ENCODE measurements around the gene TMED4. TPM values are rescaled to one million over a fixed set of nuclear protein-coding genes. Genes with fewer than 3 reads are reported as not detected.

TMED4 gene
- total and polyA plus RNA-seq, 2 experiments from 2014 or later, result 43.5 to 98.5 TPM

DNA sequence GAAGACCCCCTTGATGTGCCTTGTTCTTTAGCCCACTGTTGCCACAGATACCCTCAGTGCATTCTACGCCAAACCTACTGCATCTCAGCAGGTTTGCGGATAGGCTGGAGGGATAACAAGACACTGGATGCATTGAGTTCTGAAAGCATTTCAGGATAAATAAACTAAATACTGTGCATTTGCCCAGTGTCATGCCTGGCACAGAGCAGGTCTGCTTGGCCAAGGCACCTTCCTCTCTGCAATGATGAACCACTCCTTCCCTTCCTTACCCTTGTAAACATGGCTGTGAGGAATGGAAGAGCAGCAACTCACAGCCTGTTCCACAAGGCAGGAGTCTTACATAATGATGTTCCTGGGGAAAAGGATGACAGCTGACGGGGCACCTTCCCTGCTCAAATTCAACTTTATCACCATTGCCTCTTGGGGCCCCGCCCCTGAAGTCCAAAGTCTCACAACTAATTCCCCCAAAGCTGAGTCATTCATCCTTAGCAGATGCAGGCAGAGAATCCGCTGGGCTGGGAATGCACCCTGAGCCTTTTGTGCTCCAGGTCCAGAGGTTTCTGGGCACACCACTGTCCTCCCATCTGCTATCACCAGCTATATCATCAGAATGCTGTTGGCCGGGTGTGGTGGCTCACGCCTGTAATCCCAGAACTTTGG is 19.9 kb downstream of the TMED4 start:
- H3K9me3 Mint-ChIP-seq, result no peaks in the 10 kb centered on the region; the same call in 2 of the 3 replicates
- Histone ChIP-seq H2AFZ (no peak overlapping the region), H3K79me2 (replicated peaks; ENCODE audit: insufficient read depth) (no peaks in the 10 kb centered on the region), H3F3A (replicated peaks; ENCODE audit: low read depth) (peaks cover 6% of the 10 kb centered on the region; the same call in 1 of the 2 replicates), H3K36me3 (ENCODE audit: insufficient read depth) (peaks cover 10% of the 10 kb centered on the region; the same call in 1 of the 2 replicates), H3K27ac (ENCODE audit: low read depth) (no peak overlapping the region), H3K4me1 (ENCODE audit: insufficient read depth) (no peaks in the 10 kb centered on the region), H3K9me2 (ENCODE audit: insufficient read depth) (no peaks in the 10 kb centered on the region), H3K4me3 (no peak overlapping the region), H3K4me2 (no peak overlapping the region), H4K20me1 (replicated peaks; ENCODE audit: insufficient read depth) (no peaks in the 10 kb centered on the region), H3K27me3 (ENCODE audit: insufficient read depth) (no peaks in the 10 kb centered on the region)
- peaks cover 5% of the 10 kb centered on the region; the same call in 2 of the 3 replicates for H3K4me1 Mint-ChIP-seq
- peaks cover 35% of the 10 kb centered on the region for H3K36me3 Mint-ChIP-seq (ENCODE audit: low read depth)
- TF ChIP-seq, protein P1, sequence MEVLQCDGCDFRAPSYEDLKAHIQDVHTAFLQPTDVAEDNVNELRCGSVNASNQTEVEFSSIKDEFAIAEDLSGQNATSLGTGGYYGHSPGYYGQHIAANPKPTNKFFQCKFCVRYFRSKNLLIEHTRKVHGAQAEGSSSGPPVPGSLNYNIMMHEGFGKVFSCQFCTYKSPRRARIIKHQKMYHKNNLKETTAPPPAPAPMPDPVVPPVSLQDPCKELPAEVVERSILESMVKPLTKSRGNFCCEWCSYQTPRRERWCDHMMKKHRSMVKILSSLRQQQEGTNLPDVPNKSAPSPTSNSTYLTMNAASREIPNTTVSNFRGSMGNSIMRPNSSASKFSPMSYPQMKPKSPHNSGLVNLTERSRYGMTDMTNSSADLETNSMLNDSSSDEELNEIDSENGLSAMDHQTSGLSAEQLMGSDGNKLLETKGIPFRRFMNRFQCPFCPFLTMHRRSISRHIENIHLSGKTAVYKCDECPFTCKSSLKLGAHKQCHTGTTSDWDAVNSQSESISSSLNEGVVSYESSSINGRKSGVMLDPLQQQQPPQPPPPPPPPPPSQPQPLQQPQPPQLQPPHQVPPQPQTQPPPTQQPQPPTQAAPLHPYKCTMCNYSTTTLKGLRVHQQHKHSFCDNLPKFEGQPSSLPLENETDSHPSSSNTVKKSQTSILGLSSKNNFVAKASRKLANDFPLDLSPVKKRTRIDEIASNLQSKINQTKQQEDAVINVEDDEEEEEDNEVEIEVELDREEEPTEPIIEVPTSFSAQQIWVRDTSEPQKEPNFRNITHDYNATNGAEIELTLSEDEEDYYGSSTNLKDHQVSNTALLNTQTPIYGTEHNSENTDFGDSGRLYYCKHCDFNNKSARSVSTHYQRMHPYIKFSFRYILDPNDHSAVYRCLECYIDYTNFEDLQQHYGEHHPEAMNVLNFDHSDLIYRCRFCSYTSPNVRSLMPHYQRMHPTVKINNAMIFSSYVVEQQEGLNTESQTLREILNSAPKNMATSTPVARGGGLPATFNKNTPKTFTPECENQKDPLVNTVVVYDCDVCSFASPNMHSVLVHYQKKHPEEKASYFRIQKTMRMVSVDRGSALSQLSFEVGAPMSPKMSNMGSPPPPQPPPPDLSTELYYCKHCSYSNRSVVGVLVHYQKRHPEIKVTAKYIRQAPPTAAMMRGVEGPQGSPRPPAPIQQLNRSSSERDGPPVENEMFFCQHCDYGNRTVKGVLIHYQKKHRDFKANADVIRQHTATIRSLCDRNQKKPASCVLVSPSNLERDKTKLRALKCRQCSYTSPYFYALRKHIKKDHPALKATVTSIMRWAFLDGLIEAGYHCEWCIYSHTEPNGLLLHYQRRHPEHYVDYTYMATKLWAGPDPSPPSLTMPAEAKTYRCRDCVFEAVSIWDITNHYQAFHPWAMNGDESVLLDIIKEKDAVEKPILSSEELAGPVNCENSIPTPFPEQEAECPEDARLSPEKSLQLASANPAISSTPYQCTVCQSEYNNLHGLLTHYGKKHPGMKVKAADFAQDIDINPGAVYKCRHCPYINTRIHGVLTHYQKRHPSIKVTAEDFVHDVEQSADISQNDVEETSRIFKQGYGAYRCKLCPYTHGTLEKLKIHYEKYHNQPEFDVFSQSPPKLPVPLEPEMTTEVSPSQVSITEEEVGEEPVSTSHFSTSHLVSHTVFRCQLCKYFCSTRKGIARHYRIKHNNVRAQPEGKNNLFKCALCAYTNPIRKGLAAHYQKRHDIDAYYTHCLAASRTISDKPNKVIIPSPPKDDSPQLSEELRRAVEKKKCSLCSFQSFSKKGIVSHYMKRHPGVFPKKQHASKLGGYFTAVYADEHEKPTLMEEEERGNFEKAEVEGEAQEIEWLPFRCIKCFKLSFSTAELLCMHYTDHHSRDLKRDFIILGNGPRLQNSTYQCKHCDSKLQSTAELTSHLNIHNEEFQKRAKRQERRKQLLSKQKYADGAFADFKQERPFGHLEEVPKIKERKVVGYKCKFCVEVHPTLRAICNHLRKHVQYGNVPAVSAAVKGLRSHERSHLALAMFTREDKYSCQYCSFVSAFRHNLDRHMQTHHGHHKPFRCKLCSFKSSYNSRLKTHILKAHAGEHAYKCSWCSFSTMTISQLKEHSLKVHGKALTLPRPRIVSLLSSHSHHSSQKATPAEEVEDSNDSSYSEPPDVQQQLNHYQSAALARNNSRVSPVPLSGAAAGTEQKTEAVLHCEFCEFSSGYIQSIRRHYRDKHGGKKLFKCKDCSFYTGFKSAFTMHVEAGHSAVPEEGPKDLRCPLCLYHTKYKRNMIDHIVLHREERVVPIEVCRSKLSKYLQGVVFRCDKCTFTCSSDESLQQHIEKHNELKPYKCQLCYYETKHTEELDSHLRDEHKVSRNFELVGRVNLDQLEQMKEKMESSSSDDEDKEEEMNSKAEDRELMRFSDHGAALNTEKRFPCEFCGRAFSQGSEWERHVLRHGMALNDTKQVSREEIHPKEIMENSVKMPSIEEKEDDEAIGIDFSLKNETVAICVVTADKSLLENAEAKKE (CRISPR knock-in tag; IDR thresholded peaks at IDR 0.05), result no peak
- TF ChIP-seq POLR2AphosphoS5 (IDR thresholded peaks at IDR 0.05; ENCODE audit: low read depth), result no peak
- peak overlapping the region; percentile 43; the same call in 1 of the 2 replicates for H3K27ac Mint-ChIP-seq
- H3K4me3 Mint-ChIP-seq, result no peak overlapping the region
- peak; percentile 43 for DNase-seq (ENCODE audit: low spot score)
- peak; percentile 13 for ATAC-seq
- peaks cover 15% of the 10 kb centered on the region for H3K27me3 Mint-ChIP-seq (ENCODE audit: insufficient read depth, low read depth, poor library complexity)

DNA sequence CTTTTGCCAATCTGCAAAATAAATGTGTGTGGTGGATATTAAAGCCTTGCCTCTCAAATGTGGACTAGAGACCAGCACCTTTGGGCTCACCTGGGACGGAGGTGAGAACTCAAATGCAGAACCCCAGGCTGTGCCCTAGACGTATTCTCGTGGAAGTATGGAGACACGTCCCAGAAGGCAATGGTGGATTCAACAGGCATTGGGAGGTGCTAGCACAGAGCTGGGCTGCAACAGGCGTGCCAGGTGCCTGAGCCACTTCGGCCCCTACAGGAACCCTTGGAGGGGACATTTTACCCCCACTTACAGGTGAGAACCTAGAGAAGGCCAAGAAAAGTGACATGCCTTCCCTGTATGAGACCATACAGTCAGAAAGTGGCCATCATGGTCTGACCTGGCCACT is 20.6 kb downstream of the TMED4 start:
- H3K4me1 Mint-ChIP-seq, result peaks cover 5% of the 10 kb centered on the region; the same call in 2 of the 3 replicates

More for the DNA sequence above, 20.6 kb downstream of the TMED4 start:
- TF ChIP-seq EZH2 (IDR thresholded peaks at IDR 0.05; ENCODE audit: low read depth, unreplicated experiment) (no peak), NANOG (IDR thresholded peaks at IDR 0.05; ENCODE audit: borderline replicate concordance) (no peak), STAT1 (IDR thresholded peaks at IDR 0.05; ENCODE audit: unreplicated experiment) (no peak)
- TF ChIP-seq, protein P2, sequence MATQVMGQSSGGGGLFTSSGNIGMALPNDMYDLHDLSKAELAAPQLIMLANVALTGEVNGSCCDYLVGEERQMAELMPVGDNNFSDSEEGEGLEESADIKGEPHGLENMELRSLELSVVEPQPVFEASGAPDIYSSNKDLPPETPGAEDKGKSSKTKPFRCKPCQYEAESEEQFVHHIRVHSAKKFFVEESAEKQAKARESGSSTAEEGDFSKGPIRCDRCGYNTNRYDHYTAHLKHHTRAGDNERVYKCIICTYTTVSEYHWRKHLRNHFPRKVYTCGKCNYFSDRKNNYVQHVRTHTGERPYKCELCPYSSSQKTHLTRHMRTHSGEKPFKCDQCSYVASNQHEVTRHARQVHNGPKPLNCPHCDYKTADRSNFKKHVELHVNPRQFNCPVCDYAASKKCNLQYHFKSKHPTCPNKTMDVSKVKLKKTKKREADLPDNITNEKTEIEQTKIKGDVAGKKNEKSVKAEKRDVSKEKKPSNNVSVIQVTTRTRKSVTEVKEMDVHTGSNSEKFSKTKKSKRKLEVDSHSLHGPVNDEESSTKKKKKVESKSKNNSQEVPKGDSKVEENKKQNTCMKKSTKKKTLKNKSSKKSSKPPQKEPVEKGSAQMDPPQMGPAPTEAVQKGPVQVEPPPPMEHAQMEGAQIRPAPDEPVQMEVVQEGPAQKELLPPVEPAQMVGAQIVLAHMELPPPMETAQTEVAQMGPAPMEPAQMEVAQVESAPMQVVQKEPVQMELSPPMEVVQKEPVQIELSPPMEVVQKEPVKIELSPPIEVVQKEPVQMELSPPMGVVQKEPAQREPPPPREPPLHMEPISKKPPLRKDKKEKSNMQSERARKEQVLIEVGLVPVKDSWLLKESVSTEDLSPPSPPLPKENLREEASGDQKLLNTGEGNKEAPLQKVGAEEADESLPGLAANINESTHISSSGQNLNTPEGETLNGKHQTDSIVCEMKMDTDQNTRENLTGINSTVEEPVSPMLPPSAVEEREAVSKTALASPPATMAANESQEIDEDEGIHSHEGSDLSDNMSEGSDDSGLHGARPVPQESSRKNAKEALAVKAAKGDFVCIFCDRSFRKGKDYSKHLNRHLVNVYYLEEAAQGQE (IDR thresholded peaks at IDR 0.05; ENCODE audit: unreplicated experiment), result no peak
- H4K20me1 ChIP-seq (replicated peaks; ENCODE audit: insufficient read depth), result no peaks in the 10 kb centered on the region
- peaks cover 29% of the 10 kb centered on the region for H3K36me3 Mint-ChIP-seq (ENCODE audit: low read depth)
- H3K36me3 ChIP-seq (ENCODE audit: insufficient read depth), result peaks cover 10% of the 10 kb centered on the region; the same call in 1 of the 2 replicates
- no peak overlapping the region for H3K4me3 Mint-ChIP-seq
- H3F3A ChIP-seq (replicated peaks; ENCODE audit: low read depth), result peaks cover 5% of the 10 kb centered on the region; the same call in 1 of the 2 replicates
- no peaks in the 10 kb centered on the region for H3K79me2 ChIP-seq (replicated peaks; ENCODE audit: insufficient read depth)
- no peak overlapping the region for H3K4me2 ChIP-seq
- no peak overlapping the region for H3K27ac ChIP-seq (ENCODE audit: low read depth)
- no peaks in the 10 kb centered on the region for H3K9me2 ChIP-seq (ENCODE audit: insufficient read depth)
- H3K9me3 Mint-ChIP-seq, result no peaks in the 10 kb centered on the region; the same call in 2 of the 3 replicates
- no peaks in the 10 kb centered on the region for H3K4me1 ChIP-seq (ENCODE audit: insufficient read depth)
- peaks cover 15% of the 10 kb centered on the region for H3K27me3 Mint-ChIP-seq (ENCODE audit: insufficient read depth, low read depth, poor library complexity)
- no peak overlapping the region for H3K27ac Mint-ChIP-seq
- DNase-seq (ENCODE audit: low spot score), result no peak
- ATAC-seq, result no peak
- no peaks in the 10 kb centered on the region for H3K27me3 ChIP-seq (ENCODE audit: insufficient read depth)
- no peak overlapping the region for H3K4me3 ChIP-seq
- no peak overlapping the region for H2AFZ ChIP-seq
